ENCODE results near the gene C4orf50.

DNA sequence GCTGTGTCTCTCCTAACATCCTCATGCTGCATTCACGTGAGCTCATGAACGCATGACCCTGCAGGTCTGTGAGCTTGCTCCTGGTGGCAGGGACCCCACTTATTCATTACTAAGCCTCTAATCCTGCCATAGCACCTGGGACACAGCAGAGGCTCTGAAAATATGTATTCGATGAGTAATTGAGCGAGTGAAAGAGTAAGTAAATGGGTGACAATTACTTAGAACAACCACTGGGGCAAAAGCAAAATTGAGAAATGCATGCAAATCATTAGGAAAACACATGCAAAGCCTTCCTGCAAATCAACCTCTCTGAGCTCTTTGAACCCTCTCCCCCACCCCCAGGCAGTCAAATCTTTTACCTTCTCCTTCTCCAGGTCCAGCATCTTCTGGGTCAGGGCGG is 23.6 kb upstream of the C4orf50 start:
- TF ChIP-seq CTCF (IDR thresholded peaks at IDR 0.05; ENCODE audit: low read depth, low read length, missing input control): no peak
- TF ChIP-seq FOXA2 (IDR thresholded peaks at IDR 0.05): no peak
- TF ChIP-seq GABPA (IDR thresholded peaks at IDR 0.05 in 1 of 2, conservative IDR thresholded peaks at IDR 0.05 in 1 of 2): no peak
- no peak for TF ChIP-seq JUND (IDR thresholded peaks at IDR 0.05)
- TF ChIP-seq SP1 (IDR thresholded peaks at IDR 0.05): no peak
- no peak for TF ChIP-seq REST (IDR thresholded peaks at IDR 0.05)
- no peak for TF ChIP-seq TAF1 (conservative IDR thresholded peaks at IDR 0.05)
- no peak for TF ChIP-seq YY1 (IDR thresholded peaks at IDR 0.05)
- TF ChIP-seq, protein P1, sequence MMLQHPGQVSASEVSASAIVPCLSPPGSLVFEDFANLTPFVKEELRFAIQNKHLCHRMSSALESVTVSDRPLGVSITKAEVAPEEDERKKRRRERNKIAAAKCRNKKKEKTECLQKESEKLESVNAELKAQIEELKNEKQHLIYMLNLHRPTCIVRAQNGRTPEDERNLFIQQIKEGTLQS (IDR thresholded peaks at IDR 0.05): no peak
